ENCODE measurements around the gene PRPSAP2. TPM values are rescaled to one million over a fixed set of nuclear protein-coding genes. Genes with fewer than 3 reads are reported as not detected.

Gene PRPSAP2
- total RNA-seq, 1 experiment from 2014 or later = 24.6 TPM

- Mint-ChIP-seq H3K4me3 (ENCODE audit: low read depth, unreplicated experiment) (no peak overlapping the region), H3K9me3 (ENCODE audit: low read depth, unreplicated experiment) (no peaks in the 10 kb centered on the region), H3K27ac (ENCODE audit: unreplicated experiment) (no peak overlapping the region), H3K27me3 (ENCODE audit: unreplicated experiment) (no peaks in the 10 kb centered on the region), H3K36me3 (ENCODE audit: insufficient read depth, unreplicated experiment) (peaks cover 7% of the 10 kb centered on the region), H3K4me1 (ENCODE audit: low read depth, unreplicated experiment) (no peaks in the 10 kb centered on the region)
- TF ChIP-seq CTCF (IDR thresholded peaks at IDR 0.05; ENCODE audit: unreplicated experiment) = no peak
- intact Hi-C loops (cut with micrococcal nuclease; ENCODE audit: unreplicated experiment) = no loop called here
- CTCF ChIA-PET = interaction anchor here (0.6 kb wide), 1 partner anchor 10 kb away, joined by 7 read pairs; no protein-coding TSS in a partner anchor
- BruUV-seq (replicated peaks) = no TSS peak
- no peak for DNase-seq
These were observed 105.4 kb downstream of the PRPSAP2 start for GRCh38 chr17:18963126-18964017.

- no peak for DNase-seq
- no peaks in the 10 kb centered on the region for H3K27me3 Mint-ChIP-seq (ENCODE audit: unreplicated experiment)
- TF ChIP-seq CTCF (IDR thresholded peaks at IDR 0.05; ENCODE audit: unreplicated experiment) = no peak
- H3K4me3 Mint-ChIP-seq (ENCODE audit: low read depth, unreplicated experiment) = no peak overlapping the region
- H3K36me3 Mint-ChIP-seq (ENCODE audit: insufficient read depth, unreplicated experiment) = peaks cover 7% of the 10 kb centered on the region
- CTCF ChIA-PET = no interaction called here
- H3K4me1 Mint-ChIP-seq (ENCODE audit: low read depth, unreplicated experiment) = no peaks in the 10 kb centered on the region
- no peak overlapping the region for H3K27ac Mint-ChIP-seq (ENCODE audit: unreplicated experiment)
- H3K9me3 Mint-ChIP-seq (ENCODE audit: low read depth, unreplicated experiment) = no peaks in the 10 kb centered on the region
- no TSS peak for BruUV-seq (replicated peaks)
- intact Hi-C loops (cut with micrococcal nuclease; ENCODE audit: unreplicated experiment) = no loop called here
These were observed 106.1 kb downstream of the PRPSAP2 start for GRCh38 chr17:18964018-18964351.

GRCh38 chr17:18964550-18964949 is 106.6 kb downstream of the PRPSAP2 start:
- CTCF ChIA-PET = no interaction called here
- peaks cover 4% of the 10 kb centered on the region for H3K4me1 Mint-ChIP-seq (ENCODE audit: low read depth, unreplicated experiment)
- no TSS peak for BruUV-seq (replicated peaks)
- no peaks in the 10 kb centered on the region for H3K27me3 Mint-ChIP-seq (ENCODE audit: unreplicated experiment)
- TF ChIP-seq CTCF (IDR thresholded peaks at IDR 0.05; ENCODE audit: unreplicated experiment) = no peak
- H3K9me3 Mint-ChIP-seq (ENCODE audit: low read depth, unreplicated experiment) = no peaks in the 10 kb centered on the region
- DNase-seq = no peak
- no peak overlapping the region for H3K27ac Mint-ChIP-seq (ENCODE audit: unreplicated experiment)
- peaks cover 7% of the 10 kb centered on the region for H3K36me3 Mint-ChIP-seq (ENCODE audit: insufficient read depth, unreplicated experiment)
- no peak overlapping the region for H3K4me3 Mint-ChIP-seq (ENCODE audit: low read depth, unreplicated experiment)
- intact Hi-C loops (cut with micrococcal nuclease; ENCODE audit: unreplicated experiment) = no loop called here

- H3K9me3 Mint-ChIP-seq (ENCODE audit: low read depth, unreplicated experiment) = no peaks in the 10 kb centered on the region
- intact Hi-C loops (cut with micrococcal nuclease; ENCODE audit: unreplicated experiment) = no loop called here
- peak overlapping the region; percentile 30 for H3K27ac Mint-ChIP-seq (ENCODE audit: unreplicated experiment)
- H3K36me3 Mint-ChIP-seq (ENCODE audit: insufficient read depth, unreplicated experiment) = peaks cover 12% of the 10 kb centered on the region
- H3K27me3 Mint-ChIP-seq (ENCODE audit: unreplicated experiment) = no peaks in the 10 kb centered on the region
- H3K4me1 Mint-ChIP-seq (ENCODE audit: low read depth, unreplicated experiment) = peaks cover 14% of the 10 kb centered on the region
- no peak overlapping the region for H3K4me3 Mint-ChIP-seq (ENCODE audit: low read depth, unreplicated experiment)
- BruUV-seq (replicated peaks) = no TSS peak
- CTCF ChIA-PET = no interaction called here
- DNase-seq = no peak
- TF ChIP-seq CTCF (IDR thresholded peaks at IDR 0.05; ENCODE audit: unreplicated experiment) = no peak
These were observed 107.8 kb downstream of the PRPSAP2 start for GRCh38 chr17:18965530-18966236.
